ACC112 (cell line): ENCODE measurements around the gene PROS1.

ENCODE experiments used
- H2AFZ ChIP-seq: fragments of 200-600 bp; sonication (generic); one replicate; pipeline ENCODE4 v1.6.0; 2017; ENCODE audit warnings: antibody characterized with exemption, low read length; ENCODE audit not compliant: unreplicated experiment
- H3K27ac ChIP-seq: fragments of 200-600 bp; sonication (generic); 2 replicates; pipeline ENCODE4 v1.5.1; 2014; ENCODE audit warnings: low read depth, mild to moderate bottlenecking, antibody characterized with exemption, low read length, moderate library complexity
- H3K27me3 ChIP-seq: fragments of 200-600 bp; sonication (generic); 2 replicates; pipeline ENCODE4 v1.6.1; 2014; ENCODE audit warnings: mild to moderate bottlenecking, antibody characterized with exemption, low read length, moderate library complexity, mixed read lengths; ENCODE audit not compliant: insufficient read depth
- H3K36me3 ChIP-seq: fragments of 200-600 bp; sonication (generic); 2 replicates; pipeline ENCODE4 v1.6.1; 2016; ENCODE audit warnings: mild to moderate bottlenecking, antibody characterized with exemption, low read length, moderate library complexity, mixed read lengths; ENCODE audit not compliant: insufficient read depth
- H3K4me1 ChIP-seq: fragments of 200-600 bp; sonication (generic); one replicate; pipeline ENCODE4 v1.6.1; 2016; ENCODE audit warnings: low read length, mixed read lengths; ENCODE audit not compliant: insufficient read depth, unreplicated experiment, control insufficient read depth
- H3K4me3 ChIP-seq: fragments of 200-600 bp; sonication (generic); 2 replicates; pipeline ENCODE4 v1.5.1; 2014; ENCODE audit warnings: mild to moderate bottlenecking, low read depth, low read length
- H3K79me2 ChIP-seq: fragments of 200-600 bp; sonication (generic); one replicate; pipeline ENCODE4 v1.6.0; 2016; ENCODE audit warnings: low read length; ENCODE audit not compliant: control insufficient read depth, unreplicated experiment, insufficient read depth

PROS1 gene

DNA sequence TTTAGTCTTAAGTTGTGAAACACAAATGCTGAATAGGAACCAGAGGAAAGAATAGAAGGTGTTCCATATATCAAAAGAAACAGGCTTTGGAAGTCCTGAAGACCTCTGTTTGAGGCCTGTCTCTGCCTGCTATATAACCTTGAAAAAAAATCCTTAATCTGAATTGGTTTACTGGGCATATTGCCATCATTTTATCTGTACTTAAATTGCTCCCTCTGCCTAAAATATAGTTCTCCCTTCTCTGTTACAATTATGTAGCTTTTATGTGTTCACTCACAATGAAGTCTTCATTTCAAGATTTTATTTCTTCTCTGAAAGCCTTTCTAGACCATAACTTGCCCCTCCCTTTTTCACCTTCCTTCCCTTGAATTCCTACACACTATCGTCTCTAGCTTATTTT is 27.5 kb upstream of the PROS1 start:
- Histone ChIP-seq H3K4me1 (no peaks in the 10 kb centered on the region), H3K27me3 (no peaks in the 10 kb centered on the region), H3K4me3 (no peak overlapping the region), H3K36me3 (no peaks in the 10 kb centered on the region), H3K79me2 (no peaks in the 10 kb centered on the region), H2AFZ (no peak overlapping the region), H3K27ac (no peak overlapping the region)

DNA sequence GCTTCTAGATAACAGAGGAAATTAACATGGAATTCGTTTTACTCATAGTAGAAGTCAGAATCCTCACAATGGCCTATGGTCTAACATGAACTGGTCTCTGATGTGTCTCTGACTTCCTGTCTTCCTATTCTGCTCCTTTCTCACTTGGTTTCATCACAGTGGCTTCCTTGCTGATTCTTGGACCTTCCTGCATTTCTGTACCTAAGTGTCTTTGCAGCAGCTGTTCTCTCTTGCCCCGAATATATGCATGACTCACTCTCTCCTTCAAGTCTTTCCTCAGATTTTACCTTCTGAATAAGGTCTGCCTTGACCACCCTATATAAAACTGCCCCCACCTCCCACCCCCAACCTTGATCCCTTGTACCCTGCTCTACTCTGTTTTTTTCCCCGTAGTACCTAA is 20.4 kb upstream of the PROS1 start:
- H3K4me3 ChIP-seq, result no peak overlapping the region
- peaks cover 4% of the 10 kb centered on the region for H3K4me1 ChIP-seq
- H3K27ac ChIP-seq, result no peak overlapping the region
- H2AFZ ChIP-seq, result no peak overlapping the region
- peaks cover 52% of the 10 kb centered on the region for H3K79me2 ChIP-seq
- no peaks in the 10 kb centered on the region for H3K36me3 ChIP-seq
- H3K27me3 ChIP-seq, result no peaks in the 10 kb centered on the region

- peaks cover 18% of the 10 kb centered on the region for H3K4me1 ChIP-seq
- no peaks in the 10 kb centered on the region for H3K36me3 ChIP-seq
- peaks cover 67% of the 10 kb centered on the region for H3K79me2 ChIP-seq
- no peak overlapping the region for H3K27ac ChIP-seq
- no peaks in the 10 kb centered on the region for H3K27me3 ChIP-seq
- H3K4me3 ChIP-seq, result no peak overlapping the region
- H2AFZ ChIP-seq, result no peak overlapping the region
These were observed 18.5 kb upstream of the PROS1 start for GRCh38 chr3:93992207-93992606.

GRCh38 chr3:93991631-93992030 is 17.9 kb upstream of the PROS1 start:
- Histone ChIP-seq H3K79me2 (peaks cover 68% of the 10 kb centered on the region), H3K27ac (no peak overlapping the region), H3K4me3 (no peak overlapping the region)

DNA sequence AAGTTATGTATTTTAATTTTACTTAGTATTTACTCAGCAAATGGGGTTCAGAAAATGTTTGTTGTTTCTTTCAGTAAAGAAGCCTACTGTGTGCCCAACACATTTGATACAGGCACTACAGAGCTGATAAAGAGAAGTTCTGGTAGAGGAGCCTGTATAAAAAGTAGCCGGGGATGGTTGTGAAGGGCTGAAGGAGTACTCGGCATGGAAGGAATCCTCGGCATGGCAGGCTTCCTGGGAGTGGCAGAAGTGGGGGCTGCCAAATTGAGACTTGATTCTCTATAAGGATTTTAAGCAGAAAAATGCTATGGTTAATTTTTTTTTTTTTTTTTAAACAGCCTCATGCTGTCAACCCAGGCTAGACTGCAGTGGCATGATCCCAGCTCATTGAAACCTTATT is 15.5 kb upstream of the PROS1 start:
- no peaks in the 10 kb centered on the region for H3K36me3 ChIP-seq
- no peak overlapping the region for H3K4me3 ChIP-seq
- peaks cover 67% of the 10 kb centered on the region for H3K79me2 ChIP-seq
- no peaks in the 10 kb centered on the region for H3K27me3 ChIP-seq
- H3K27ac ChIP-seq, result no peak overlapping the region
- no peak overlapping the region for H2AFZ ChIP-seq
- peaks cover 18% of the 10 kb centered on the region for H3K4me1 ChIP-seq

More at GRCh38 chr3:93991631-93992030, 17.9 kb upstream of the PROS1 start:
- no peaks in the 10 kb centered on the region for H3K27me3 ChIP-seq
- H3K36me3 ChIP-seq, result no peaks in the 10 kb centered on the region
- H2AFZ ChIP-seq, result no peak overlapping the region
- peaks cover 18% of the 10 kb centered on the region for H3K4me1 ChIP-seq

DNA sequence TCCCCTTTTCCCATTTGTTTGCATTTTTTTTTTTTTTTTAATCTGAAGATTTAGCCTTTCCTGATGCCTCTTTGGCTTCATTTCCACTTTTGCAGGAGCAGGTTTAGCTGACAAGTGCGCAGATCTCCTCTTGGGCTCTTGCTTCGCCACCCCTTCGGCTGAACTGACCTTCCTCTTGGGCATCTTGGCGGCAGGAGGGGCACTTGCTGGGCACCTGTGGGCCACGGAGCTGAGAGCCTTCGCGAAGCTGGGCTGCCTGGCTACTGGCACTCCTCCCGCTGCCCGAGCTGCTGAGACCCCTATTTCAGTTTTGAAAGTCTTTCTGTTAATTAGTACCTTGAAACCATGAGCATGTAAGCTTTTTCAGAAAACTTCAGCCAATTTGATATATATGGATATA is 15.1 kb upstream of the PROS1 start:
- no peaks in the 10 kb centered on the region for H3K27me3 ChIP-seq
- H3K79me2 ChIP-seq, result peaks cover 65% of the 10 kb centered on the region
- H2AFZ ChIP-seq, result no peak overlapping the region
- H3K27ac ChIP-seq, result no peak overlapping the region
- no peaks in the 10 kb centered on the region for H3K36me3 ChIP-seq
- no peak overlapping the region for H3K4me3 ChIP-seq
- H3K4me1 ChIP-seq, result peaks cover 15% of the 10 kb centered on the region

DNA sequence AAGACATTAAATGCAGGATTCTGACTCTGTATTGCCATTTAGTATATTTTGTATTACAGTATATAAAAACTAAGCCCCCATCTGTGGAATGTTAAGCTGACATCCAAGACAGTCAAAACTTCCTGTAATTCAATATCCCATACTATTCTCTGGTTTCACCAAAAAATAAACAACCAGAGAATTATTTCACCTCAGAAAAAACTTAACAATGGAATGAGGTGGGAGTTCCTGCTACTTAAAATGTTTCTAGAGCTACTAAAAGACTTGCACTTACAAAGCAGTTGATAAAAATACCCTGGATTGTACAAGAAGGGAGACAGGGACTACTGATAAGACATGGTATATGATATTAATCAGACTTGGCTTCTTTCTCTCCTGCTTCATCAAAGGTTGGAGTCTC is 14.6 kb upstream of the PROS1 start:
- H3K27ac ChIP-seq, result no peak overlapping the region
- H3K36me3 ChIP-seq, result no peaks in the 10 kb centered on the region
- H3K4me3 ChIP-seq, result no peak overlapping the region
- H3K79me2 ChIP-seq, result peaks cover 67% of the 10 kb centered on the region
- H2AFZ ChIP-seq, result no peak overlapping the region
- H3K27me3 ChIP-seq, result no peaks in the 10 kb centered on the region
- H3K4me1 ChIP-seq, result peaks cover 14% of the 10 kb centered on the region

DNA sequence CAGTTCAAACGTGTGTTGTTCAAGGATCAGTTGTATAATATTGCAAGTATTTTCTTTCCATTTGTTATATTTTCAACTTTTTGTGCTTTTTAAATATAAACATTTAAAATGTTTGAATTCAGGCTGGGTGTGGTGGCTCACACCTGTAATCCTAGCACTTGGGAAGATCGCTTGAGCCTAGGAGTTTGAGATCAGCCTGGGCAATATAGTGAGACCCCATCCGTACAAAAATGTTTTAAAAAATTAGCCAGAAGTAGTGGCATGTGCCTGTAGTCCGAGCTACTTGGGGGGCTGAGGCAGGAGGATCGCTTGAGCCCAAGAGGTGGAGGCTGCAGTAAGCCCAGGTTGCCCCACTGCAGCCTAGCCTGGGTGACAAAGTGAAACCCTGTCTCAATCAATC is 10.9 kb upstream of the PROS1 start:
- H3K79me2 ChIP-seq, result peaks cover 73% of the 10 kb centered on the region
- no peaks in the 10 kb centered on the region for H3K27me3 ChIP-seq
- no peaks in the 10 kb centered on the region for H3K36me3 ChIP-seq
- H3K4me1 ChIP-seq, result peaks cover 26% of the 10 kb centered on the region
- H3K27ac ChIP-seq, result no peak overlapping the region
- no peak overlapping the region for H3K4me3 ChIP-seq
- no peak overlapping the region for H2AFZ ChIP-seq

- peaks cover 64% of the 10 kb centered on the region for H3K79me2 ChIP-seq
- no peaks in the 10 kb centered on the region for H3K27me3 ChIP-seq
- H3K4me3 ChIP-seq, result no peak overlapping the region
- H2AFZ ChIP-seq, result no peak overlapping the region
- peaks cover 21% of the 10 kb centered on the region for H3K4me1 ChIP-seq
- H3K36me3 ChIP-seq, result no peaks in the 10 kb centered on the region
- no peak overlapping the region for H3K27ac ChIP-seq
These were observed 9.7 kb upstream of the PROS1 start for GRCh38 chr3:93983408-93983807.

DNA sequence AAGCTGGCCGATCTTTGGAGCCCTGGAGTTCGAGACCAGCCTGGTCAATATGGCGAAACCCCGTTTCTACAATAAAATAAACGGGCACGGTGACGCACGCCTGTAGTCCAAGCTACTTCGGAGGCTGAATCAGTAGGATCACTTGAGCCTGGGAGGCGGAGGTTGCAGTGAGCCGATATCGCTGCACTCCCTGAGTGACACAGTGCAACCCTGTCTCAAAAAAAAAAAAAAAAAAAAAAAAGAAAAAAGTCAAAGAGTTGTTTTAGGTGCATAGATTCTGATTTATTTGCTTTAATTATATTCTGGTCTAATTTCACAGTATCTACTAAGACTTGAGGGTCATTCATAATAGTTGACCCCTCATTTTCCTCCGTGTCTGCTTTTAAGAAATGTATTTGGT is 8.0 kb upstream of the PROS1 start:
- H3K27ac ChIP-seq, result no peak overlapping the region
- no peak overlapping the region for H2AFZ ChIP-seq
- peaks cover 12% of the 10 kb centered on the region for H3K4me1 ChIP-seq
- no peaks in the 10 kb centered on the region for H3K36me3 ChIP-seq
- H3K27me3 ChIP-seq, result no peaks in the 10 kb centered on the region
- peak overlapping the region; percentile 84 for H3K4me3 ChIP-seq
- peaks cover 52% of the 10 kb centered on the region for H3K79me2 ChIP-seq

GRCh38 chr3:93979850-93980676 is 6.4 kb upstream of the PROS1 start, which contains the start of gene ARL13B:
ARL13B (plus strand) TSS chr3:93980155; CDS start chr3:93980424, 269 bp downstream.
- no peaks in the 10 kb centered on the region for H3K27me3 ChIP-seq
- H3K79me2 ChIP-seq, result peaks cover 43% of the 10 kb centered on the region
- peak within 1 kb of the TSS; percentile 84 for H2AFZ ChIP-seq
- peak within 1 kb of the TSS; percentile 86 for H3K27ac ChIP-seq
- H3K36me3 ChIP-seq, result no peaks in the 10 kb centered on the region
- H3K4me1 ChIP-seq, result peaks cover 12% of the 10 kb centered on the region
- peak within 1 kb of the TSS; percentile 84 for H3K4me3 ChIP-seq
